Tibial nerve (tissue), 3 donors: Measurements from ENCODE around the gene GGNBP2.

Experiments
- POLR2A ChIP-seq, 2 donors: fragments of 450-650 bp; IDR thresholded peaks; one replicate each; pipeline ENCODE4 v1.6.1; 2017; ENCODE audit warnings: antibody characterized with exemption in 2 of 2, mild to moderate bottlenecking in 2 of 2, moderate library complexity in 2 of 2
- TF ChIP-seq, protein P1 (sequence below), 5 experiments: fragments of 200-600 bp in 3 of 5; fragments of 450-650 bp in 2 of 5; sonication (generic) in 3 of 5; IDR thresholded peaks; one replicate each; pipeline ENCODE4 v1.5.1; 2016 to 2019; ENCODE audit warnings: antibody characterized with exemption in 5 of 5, mild to moderate bottlenecking in 3 of 5, moderate library complexity in 2 of 5

DNA sequence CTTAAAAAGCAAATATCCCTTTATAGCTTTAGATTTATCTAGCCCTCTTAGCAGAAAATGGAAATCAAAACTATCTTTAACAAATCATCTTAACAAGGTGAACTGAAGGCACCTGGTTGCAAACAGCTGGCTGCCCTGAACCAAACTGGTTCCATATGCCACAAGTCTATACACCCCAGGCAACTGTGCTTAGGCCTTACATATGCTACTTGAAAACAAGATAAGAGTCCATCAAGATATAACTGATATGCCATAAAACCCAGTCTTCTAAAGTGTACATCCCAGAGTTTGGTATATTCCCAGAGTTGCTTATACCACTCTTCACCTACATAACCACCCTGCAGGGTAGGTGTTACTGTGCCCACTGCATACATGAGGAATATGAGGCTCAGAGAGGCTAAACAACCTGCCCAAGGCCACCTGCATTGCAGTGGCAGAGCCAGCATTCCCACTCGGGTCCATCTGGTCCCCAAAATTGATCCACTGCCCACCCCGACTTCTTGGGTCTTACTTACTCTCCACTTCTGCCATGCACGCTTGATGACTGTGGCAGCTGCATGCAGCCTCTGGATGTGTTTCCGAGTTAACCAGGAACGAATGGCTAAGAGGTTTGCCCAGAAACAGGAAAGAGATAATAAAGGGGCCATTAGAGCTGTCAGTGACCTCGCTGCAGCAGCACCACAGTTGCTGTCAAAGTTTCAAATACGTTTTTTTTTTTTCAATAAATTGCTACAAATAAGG lies 46.0 kb upstream of the GGNBP2 start:
- TF ChIP-seq, protein P1, sequence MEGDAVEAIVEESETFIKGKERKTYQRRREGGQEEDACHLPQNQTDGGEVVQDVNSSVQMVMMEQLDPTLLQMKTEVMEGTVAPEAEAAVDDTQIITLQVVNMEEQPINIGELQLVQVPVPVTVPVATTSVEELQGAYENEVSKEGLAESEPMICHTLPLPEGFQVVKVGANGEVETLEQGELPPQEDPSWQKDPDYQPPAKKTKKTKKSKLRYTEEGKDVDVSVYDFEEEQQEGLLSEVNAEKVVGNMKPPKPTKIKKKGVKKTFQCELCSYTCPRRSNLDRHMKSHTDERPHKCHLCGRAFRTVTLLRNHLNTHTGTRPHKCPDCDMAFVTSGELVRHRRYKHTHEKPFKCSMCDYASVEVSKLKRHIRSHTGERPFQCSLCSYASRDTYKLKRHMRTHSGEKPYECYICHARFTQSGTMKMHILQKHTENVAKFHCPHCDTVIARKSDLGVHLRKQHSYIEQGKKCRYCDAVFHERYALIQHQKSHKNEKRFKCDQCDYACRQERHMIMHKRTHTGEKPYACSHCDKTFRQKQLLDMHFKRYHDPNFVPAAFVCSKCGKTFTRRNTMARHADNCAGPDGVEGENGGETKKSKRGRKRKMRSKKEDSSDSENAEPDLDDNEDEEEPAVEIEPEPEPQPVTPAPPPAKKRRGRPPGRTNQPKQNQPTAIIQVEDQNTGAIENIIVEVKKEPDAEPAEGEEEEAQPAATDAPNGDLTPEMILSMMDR (IDR thresholded peaks at IDR 0.05), result no peak
- TF ChIP-seq POLR2A (IDR thresholded peaks at IDR 0.05), result no peak
